Testis (tissue), 2 donors: ENCODE measurements around the gene RALB.

Source experiments
- CTCF ChIP-seq, 3 experiments: fragments of 450-650 bp in 2 of 3; fragments of 200-600 bp in 1 of 3; sonication (generic) in 1 of 3; IDR thresholded peaks; one replicate each; pipeline ENCODE4 v1.5.1; 2016 to 2019; ENCODE audit warnings: antibody characterized with exemption in 3 of 3, mild to moderate bottlenecking in 2 of 3, moderate library complexity in 1 of 3
- POLR2A ChIP-seq: fragments of 450-650 bp; IDR thresholded peaks from one replicate; pipeline ENCODE4 v1.6.1; 2017; ENCODE audit warnings: antibody characterized with exemption, mild to moderate bottlenecking, moderate library complexity

GRCh38 chr2:120299004-120299403 lies 46.4 kb downstream of the RALB start:
- no peak for TF ChIP-seq POLR2A
- TF ChIP-seq CTCF (IDR thresholded peaks at IDR 0.05), result no peak
